HG03378 (cell line): ENCODE measurements around the gene FGL2.
"Not testable (repeated sequence)": the region's sequence is repeated elsewhere in the genome, so short reads cannot be mapped to it uniquely, and the experiment has no call there.

Experiments used
- ATAC-seq: cut with Tn5 transposase; IDR thresholded peaks from one replicate; pipeline ENCODE4 v1.9.1; 2021; ENCODE audit warnings: mild to moderate bottlenecking, moderate library complexity; ENCODE audit not compliant: unreplicated experiment

Gene FGL2

GRCh38 chr7:77171073-77171472 is 28.5 kb downstream of the FGL2 start:
- not testable (repeated sequence) for ATAC-seq

GRCh38 chr7:77157446-77157845 is 42.2 kb downstream of the FGL2 start:
- ATAC-seq: peak; percentile 56

- peak; percentile 84 for ATAC-seq
Measured at GRCh38 chr7:77157034-77157433, 42.6 kb downstream of the FGL2 start.

- not testable (repeated sequence) for ATAC-seq
Measured at GRCh38 chr7:77155601-77156377, 43.8 kb downstream of the FGL2 start.

- ATAC-seq: peak; percentile 49
Measured at GRCh38 chr7:77154917-77155464, 44.6 kb downstream of the FGL2 start.

GRCh38 chr7:77152232-77152631 is 47.4 kb downstream of the FGL2 start:
- ATAC-seq: not testable (repeated sequence)
